DND-41 (cell line): Measurements from ENCODE around the gene IRF6.

Source experiments
- ATAC-seq: fragments of 200-7000 bp; cut with Tn5 transposase; 3 replicates; pipeline ENCODE4 v1.9.1; 2021; ENCODE audit warnings: low read depth; ENCODE audit not compliant: insufficient read depth
- DNase-seq: peaks from one replicate; pipeline ENCODE4 v3.0.0-alpha.2; 2020
- H2AFZ ChIP-seq: 2 replicates; pipeline ENCODE4 v1.6.0; 2012; ENCODE audit warnings: low read depth, low read length
- H3K27ac ChIP-seq: 2 replicates; pipeline ENCODE4 v1.5.1; 2012; ENCODE audit warnings: low read length, inconsistent platforms
- H3K27me3 ChIP-seq: fragments of 200-600 bp; sonication (generic); 2 replicates; pipeline ENCODE4 v1.6.0; 2012; ENCODE audit warnings: low read length, mild to moderate bottlenecking, inconsistent platforms; ENCODE audit not compliant: insufficient read depth, poor library complexity
- H3K36me3 ChIP-seq: 2 replicates; pipeline ENCODE4 v1.5.1; 2012; ENCODE audit warnings: low read length, inconsistent platforms; ENCODE audit not compliant: insufficient read depth
- H3K4me1 ChIP-seq: 2 replicates; pipeline ENCODE4 v1.5.1; 2012; ENCODE audit warnings: mild to moderate bottlenecking, low read length; ENCODE audit not compliant: insufficient read depth
- H3K4me2 ChIP-seq: 2 replicates; pipeline ENCODE4 v1.6.0; 2012; ENCODE audit warnings: mild to moderate bottlenecking, moderate library complexity, low read length, inconsistent platforms; ENCODE audit not compliant: insufficient read depth
- H3K4me3 ChIP-seq, 2 experiments: fragments of 200-600 bp in 1 of 2; shearing (Covaris generic) in 1 of 2; 2 replicates each; pipeline ENCODE4 v1.5.1; 2012 to 2016; ENCODE audit warnings: inconsistent platforms in 2 of 2, low read length in 2 of 2, mild to moderate bottlenecking in 2 of 2, low read depth in 1 of 2, moderate library complexity in 1 of 2
- H3K79me2 ChIP-seq: 2 replicates; pipeline ENCODE4 v1.6.0; 2012; ENCODE audit warnings: low read length, inconsistent platforms; ENCODE audit not compliant: insufficient read depth
- H3K9ac ChIP-seq: 2 replicates; pipeline ENCODE4 v1.6.0; 2012; ENCODE audit warnings: low read depth, mild to moderate bottlenecking, inconsistent platforms, low read length, moderate library complexity
- H3K9me3 ChIP-seq: 2 replicates; pipeline ENCODE4 v1.5.1; 2012; ENCODE audit warnings: low read length, moderate library complexity, mild to moderate bottlenecking, inconsistent platforms; ENCODE audit not compliant: insufficient read depth, severe bottlenecking
- H4K20me1 ChIP-seq: 2 replicates; pipeline ENCODE4 v1.6.0; 2012; ENCODE audit warnings: low read length; ENCODE audit not compliant: insufficient read depth
- CTCF ChIP-seq: IDR thresholded peaks from 2 replicates; pipeline ENCODE4 v1.5.1; 2012; ENCODE audit warnings: borderline replicate concordance, low read length, moderate library complexity, mild to moderate bottlenecking; ENCODE audit not compliant: poor library complexity, severe bottlenecking; ENCODE audit errors: extremely low read depth
- EZH2 ChIP-seq: IDR thresholded peaks from 3 replicates; pipeline ENCODE4 v1.6.1; 2012; ENCODE audit warnings: borderline replicate concordance, low read depth, mild to moderate bottlenecking, moderate library complexity, low read length, inconsistent platforms; ENCODE audit not compliant: severe bottlenecking

IRF6 gene

GRCh38 chr1:209805875-209806760, at the start of gene IRF6:
Gene IRF6 (minus strand): TSS chr1:209806142. CDS start chr1:209801413, 4,729 bp downstream.
- no peak for TF ChIP-seq CTCF
- TF ChIP-seq EZH2: no peak
- Histone ChIP-seq H3K27me3 (peaks cover 4% of the 10 kb centered on the region), H3K4me2 (no peak within 1 kb of the TSS), H3K9ac (no peak within 1 kb of the TSS), H3K79me2 (no peaks in the 10 kb centered on the region), H3K36me3 (no peaks in the 10 kb centered on the region), H3K27ac (no peak within 1 kb of the TSS), H3K4me1 (no peaks in the 10 kb centered on the region), H3K4me3 (no peak within 1 kb of the TSS), H3K9me3 (no peaks in the 10 kb centered on the region), H2AFZ (no peak within 1 kb of the TSS), H4K20me1 (no peaks in the 10 kb centered on the region)
- DNase-seq (no peak), ATAC-seq (no peak)

- Histone ChIP-seq H2AFZ (no peak overlapping the region), H3K4me1 (no peaks in the 10 kb centered on the region), H3K79me2 (no peaks in the 10 kb centered on the region), H3K27ac (no peak overlapping the region), H3K27me3 (no peaks in the 10 kb centered on the region), H3K9ac (no peak overlapping the region), H4K20me1 (0 out of 2 replicates have a peak, but pooled peaks cover 3% of the 10 kb centered on the region), H3K4me2 (no peak overlapping the region), H3K36me3 (peaks cover 48% of the 10 kb centered on the region), H3K4me3 (no peak overlapping the region), H3K9me3 (no peaks in the 10 kb centered on the region)
- TF ChIP-seq CTCF (no peak), EZH2 (no peak)
- DNase-seq (no peak), ATAC-seq (no peak)
These were observed 49.7 kb upstream of the IRF6 start for GRCh38 chr1:209855623-209856022.

- Histone ChIP-seq H2AFZ (no peak overlapping the region), H3K4me3 (no peak overlapping the region), H3K79me2 (no peaks in the 10 kb centered on the region), H3K27me3 (no peaks in the 10 kb centered on the region), H3K36me3 (peaks cover 54% of the 10 kb centered on the region), H3K4me2 (no peak overlapping the region), H3K4me1 (no peaks in the 10 kb centered on the region), H4K20me1 (0 out of 2 replicates have a peak, but pooled peaks cover 3% of the 10 kb centered on the region), H3K9me3 (no peaks in the 10 kb centered on the region), H3K27ac (no peak overlapping the region), H3K9ac (no peak overlapping the region)
- ATAC-seq: no peak
- no peak for TF ChIP-seq CTCF
- TF ChIP-seq EZH2: no peak
- DNase-seq: no peak
These were observed 49.1 kb upstream of the IRF6 start for GRCh38 chr1:209855006-209855405.
